Liver (tissue), 9 donors: ENCODE data around the gene GGACT. TPM values are rescaled to one million over a fixed set of nuclear protein-coding genes. Genes with fewer than 3 reads are reported as not detected.
A peak's percentile ranks its signal among the peaks of the same experiment; 100 is the strongest.

Source experiments
- DNase-seq: peaks from one replicate; pipeline ENCODE4 v3.0.0-alpha.2; 2017; ENCODE audit warnings: low spot score
- H3K27ac ChIP-seq, 2 donors: one replicate each; pipeline ENCODE4 v1.7.0; 2013; ENCODE audit warnings: inconsistent platforms in 2 of 2, low read length in 2 of 2, control low read depth in 1 of 2, low read depth in 1 of 2, mild to moderate bottlenecking in 1 of 2
- H3K27me3 ChIP-seq, 4 donors: one replicate each; pipeline versions ENCODE4 v1.6.1 to v1.7.0; 2013; ENCODE audit warnings: low read length in 3 of 4, inconsistent platforms in 1 of 4, mild to moderate bottlenecking in 1 of 4, moderate library complexity in 1 of 4; ENCODE audit not compliant: control insufficient read depth in 4 of 4, insufficient read depth in 4 of 4
- H3K36me3 ChIP-seq, 4 donors: one replicate each; pipeline versions ENCODE4 v1.6.1 to v1.7.0; 2013; ENCODE audit warnings: low read length in 3 of 4, mild to moderate bottlenecking in 3 of 4, low read depth in 1 of 4, moderate library complexity in 1 of 4; ENCODE audit not compliant: control insufficient read depth in 4 of 4, insufficient read depth in 3 of 4
- H3K4me1 ChIP-seq, 4 donors: one replicate each; pipeline versions ENCODE4 v1.6.1 to v1.7.0; 2013; ENCODE audit warnings: low read length in 3 of 4, mild to moderate bottlenecking in 3 of 4, moderate library complexity in 1 of 4; ENCODE audit not compliant: control insufficient read depth in 4 of 4, insufficient read depth in 4 of 4
- H3K4me3 ChIP-seq, 3 donors: one replicate each; pipeline versions ENCODE4 v1.6.1 to v1.7.0; 2013; ENCODE audit warnings: low read length in 3 of 3, control low read depth in 1 of 3, low read depth in 1 of 3, mild to moderate bottlenecking in 1 of 3
- H3K9ac ChIP-seq, 2 donors: one replicate each; pipeline ENCODE4 v1.7.0; 2013; ENCODE audit warnings: low read length in 2 of 2, mild to moderate bottlenecking in 2 of 2, moderate library complexity in 2 of 2, control low read depth in 1 of 2, low read depth in 1 of 2
- H3K9me3 ChIP-seq, 4 donors: one replicate each; pipeline versions ENCODE4 v1.6.1 to v1.7.0; 2013; ENCODE audit warnings: low read length in 3 of 4; ENCODE audit not compliant: control insufficient read depth in 4 of 4
- ATF3 ChIP-seq: IDR thresholded peaks from 2 replicates; pipeline ENCODE4 v1.6.1; 2016; ENCODE audit warnings: antibody characterized with exemption
- CTCF ChIP-seq: fragments of 150-350 bp; IDR thresholded peaks from 2 replicates; pipeline ENCODE4 v1.5.1; 2017; ENCODE audit warnings: improper control_type of control experiment, low read depth, low read length; ENCODE audit not compliant: missing input control
- FOXA1 ChIP-seq: IDR thresholded peaks from 2 replicates; pipeline ENCODE4 v1.6.1; 2016; ENCODE audit warnings: antibody characterized with exemption
- FOXA2 ChIP-seq: IDR thresholded peaks from 2 replicates; pipeline ENCODE4 v1.6.1; 2016; ENCODE audit warnings: antibody characterized with exemption
- GABPA ChIP-seq, 2 donors: IDR thresholded peaks in 1 of 2; conservative IDR thresholded peaks in 1 of 2; 2 replicates each; pipeline ENCODE4 v1.6.1; 2016; ENCODE audit warnings: antibody characterized with exemption in 2 of 2, mild to moderate bottlenecking in 1 of 2, moderate library complexity in 1 of 2
- HNF4A ChIP-seq, 2 donors: conservative IDR thresholded peaks; 2 replicates each; pipeline ENCODE4 v1.6.1; 2016; ENCODE audit warnings: antibody characterized with exemption in 2 of 2, mild to moderate bottlenecking in 2 of 2
- HNF4G ChIP-seq: IDR thresholded peaks from 2 replicates; pipeline ENCODE4 v1.6.1; 2016; ENCODE audit warnings: antibody characterized with exemption
- MAX ChIP-seq: IDR thresholded peaks from 2 replicates; pipeline ENCODE4 v1.6.1; 2016; ENCODE audit warnings: antibody characterized with exemption
- NR2F2 ChIP-seq: IDR thresholded peaks from 2 replicates; pipeline ENCODE4 v1.6.1; 2016; ENCODE audit warnings: antibody characterized with exemption
- RAD21 ChIP-seq, 2 donors: IDR thresholded peaks; 2 replicates each; pipeline ENCODE4 v1.6.1; 2016; ENCODE audit warnings: antibody characterized with exemption in 2 of 2, mild to moderate bottlenecking in 2 of 2
- REST ChIP-seq: IDR thresholded peaks from 2 replicates; pipeline ENCODE4 v1.6.1; 2016; ENCODE audit warnings: antibody characterized with exemption, mild to moderate bottlenecking
- RXRA ChIP-seq, 2 donors: IDR thresholded peaks; 2 replicates each; pipeline ENCODE4 v1.6.1; 2017 to 2018; ENCODE audit warnings: antibody characterized with exemption in 2 of 2, mild to moderate bottlenecking in 1 of 2
- SP1 ChIP-seq: IDR thresholded peaks from 2 replicates; pipeline ENCODE4 v1.6.1; 2018; ENCODE audit warnings: antibody characterized with exemption, mild to moderate bottlenecking
- TAF1 ChIP-seq: conservative IDR thresholded peaks from 2 replicates; pipeline ENCODE4 v1.6.1; 2016; ENCODE audit warnings: antibody characterized with exemption, mild to moderate bottlenecking
- YY1 ChIP-seq: IDR thresholded peaks from 2 replicates; pipeline ENCODE4 v1.6.1; 2016; ENCODE audit warnings: antibody characterized with exemption, mild to moderate bottlenecking
- ZBTB33 ChIP-seq: IDR thresholded peaks from 2 replicates; pipeline ENCODE4 v1.6.1; 2016; ENCODE audit warnings: antibody characterized with exemption
- WGBS: extraction: QIAGEN DNeasy Blood & Tissue Kit; methylation state at CpG from one replicate; pipeline ENCODE4 v1.1.7; 2013; 5-methylcytosine and 5-hydroxymethylcytosine counted together
- polyA plus RNA-seq, 2 donors: library from polyadenylated mRNA; stranded (reverse) in 1 of 2; unstranded in 1 of 2; fragments of 200-250 nt in 1 of 2; fragments of >200 nt in 1 of 2; fragmentation: Nextera tagmentation in 1 of 2; extraction: Ambion mirVana in 1 of 2; gene quantifications; one replicate each; pipeline versions ENCODE4 v1.2.1 to v1.2.3, GENCODE V29; 2013 to 2015
- total RNA-seq, 2 donors: library from RNA; depleted of rRNA; stranded (reverse); fragments of >200 nt; gene quantifications; one replicate each; pipeline ENCODE4 v1.2.3, GENCODE V29; 2014
- donor health status: healthy.
- donor health status: healthy.
- donor health status: healthy.
- donor health status: healthy.
- donor health status: healthy.

GGACT gene
- total and polyA plus RNA-seq, 4 donors, result 2.5 to 6.3 (median 4.1) TPM

- Histone ChIP-seq H3K9me3 (no peaks in the 10 kb centered on the region), H3K27ac (peak overlapping the region in 1 of 2 donors; percentile 72), H3K9ac (no peak overlapping the region), H3K36me3 (peaks cover 0 to 9% (median 3%) of the 10 kb centered on the region in 4 donors), H3K4me3 (no peak overlapping the region), H3K27me3 (no peaks in the 10 kb centered on the region), H3K4me1 (peaks cover 8 to 56% (median 35%) of the 10 kb centered on the region in 4 donors)
- WGBS, result 63% methylated on average over 14 of the region's 14 CpGs
- no peak for DNase-seq
- no peak for TF ChIP-seq RAD21 (IDR thresholded peaks at IDR 0.05)
- TF ChIP-seq HNF4G, result peak; percentile 35
These were observed 65.2 kb downstream of the GGACT start for GRCh38 chr13:100523411-100523810.

- H3K27me3 ChIP-seq, result no peaks in the 10 kb centered on the region
- DNase-seq, result no peak
- no peaks in the 10 kb centered on the region for H3K9me3 ChIP-seq
- H3K9ac ChIP-seq, result no peak overlapping the region
- H3K4me1 ChIP-seq, result peaks cover 11 to 62% (median 39%) of the 10 kb centered on the region in 4 donors
- no peak overlapping the region for H3K27ac ChIP-seq
- no peak overlapping the region for H3K4me3 ChIP-seq
- peaks cover 0 to 5% (median 2%) of the 10 kb centered on the region in 4 donors for H3K36me3 ChIP-seq
- 95% methylated on average over 9 of the region's 9 CpGs for WGBS
- TF ChIP-seq TAF1, result no peak
- no peak for TF ChIP-seq HNF4A (conservative IDR thresholded peaks at IDR 0.05)
- TF ChIP-seq CTCF, result no peak
- TF ChIP-seq ZBTB33, result no peak
- TF ChIP-seq SP1, result no peak
- TF ChIP-seq REST, result no peak
- no peak for TF ChIP-seq HNF4G
- no peak for TF ChIP-seq FOXA2
- no peak for TF ChIP-seq NR2F2
- TF ChIP-seq RXRA (IDR thresholded peaks at IDR 0.05), result no peak
- TF ChIP-seq ATF3, result no peak
- no peak for TF ChIP-seq FOXA1
- no peak for TF ChIP-seq MAX
- TF ChIP-seq GABPA (IDR thresholded peaks at IDR 0.05 in 1 of 2, conservative IDR thresholded peaks at IDR 0.05 in 1 of 2), result no peak
- TF ChIP-seq YY1, result no peak
- TF ChIP-seq RAD21 (IDR thresholded peaks at IDR 0.05), result no peak
These were observed 65.8 kb downstream of the GGACT start for GRCh38 chr13:100522618-100523309.
